Fibroblast of the aortic adventitia (primary cell): Measurements from ENCODE around the gene ITGA2B. TPM values are rescaled to one million over a fixed set of nuclear protein-coding genes. Genes with fewer than 3 reads are reported as not detected.

ENCODE experiments used
- DNase-seq: peaks from one replicate; pipeline ENCODE4 v3.0.0-alpha.2; 2010; ENCODE audit warnings: low read depth
- H3K4me3 ChIP-seq: 2 replicates; pipeline ENCODE4 v1.5.1; 2011; ENCODE audit warnings: low read depth, mild to moderate bottlenecking, control low read depth, low read length, moderate library complexity
- CTCF ChIP-seq: IDR thresholded peaks from 2 replicates; pipeline ENCODE4 v1.5.1; 2011; ENCODE audit warnings: mild to moderate bottlenecking, low read length, control low read depth, inconsistent platforms; ENCODE audit not compliant: insufficient read depth
- total RNA-seq: library from RNA; depleted of rRNA; stranded (reverse); fragments of >200 nt; gene quantifications from 2 replicates; pipeline ENCODE4 v1.2.3, GENCODE V29; 2012; ENCODE audit warnings: low replicate concordance

ITGA2B gene
- total RNA-seq, 1 donor, result 0.36 TPM

- DNase-seq, result no peak
- H3K4me3 ChIP-seq, result no peak overlapping the region
- peak; percentile 42 for TF ChIP-seq CTCF
These were observed 34.6 kb downstream of the ITGA2B start for GRCh38 chr17:44354582-44355561.

GRCh38 chr17:44353672-44354331 is 35.6 kb downstream of the ITGA2B start:
- no peak for DNase-seq
- H3K4me3 ChIP-seq, result peak overlapping the region; percentile 13
- no peak for TF ChIP-seq CTCF

- no peak for DNase-seq
- TF ChIP-seq CTCF, result no peak
- H3K4me3 ChIP-seq, result no peak overlapping the region
These were observed 36.4 kb downstream of the ITGA2B start for GRCh38 chr17:44352828-44353671.

GRCh38 chr17:44351961-44352827 is 37.3 kb downstream of the ITGA2B start:
- no peak for TF ChIP-seq CTCF
- H3K4me3 ChIP-seq, result no peak overlapping the region
- no peak for DNase-seq

- TF ChIP-seq CTCF, result no peak
- DNase-seq, result no peak
- no peak overlapping the region for H3K4me3 ChIP-seq
These were observed 38.0 kb downstream of the ITGA2B start for GRCh38 chr17:44351464-44351863.

- peak; percentile 80 for TF ChIP-seq CTCF
- H3K4me3 ChIP-seq, result no peak overlapping the region
- DNase-seq, result peak; percentile 51
These were observed 38.7 kb downstream of the ITGA2B start for GRCh38 chr17:44350733-44351226.
